ENCODE measurements around the gene ARV1.
"Not testable (repeated sequence)": the region's sequence is repeated elsewhere in the genome, so short reads cannot be mapped to it uniquely, and the experiment has no call there.

The ARV1 gene

GRCh38 chr1:230976825-230977747, 1.8 kb upstream of the ARV1 start:
- DNase-seq: no peak

- no peak for DNase-seq
Observed at GRCh38 chr1:230977761-230978490, 968 bp upstream of the ARV1 start.

GRCh38 chr1:230979389-230979716, 459 bp downstream of the ARV1 start:
- DNase-seq: no peak

GRCh38 chr1:230979952-230980351, 1.1 kb downstream of the ARV1 start:
- DNase-seq: no peak

GRCh38 chr1:230982696-230983095, 3.8 kb downstream of the ARV1 start:
- DNase-seq: no peak

- no peak for DNase-seq
Observed at GRCh38 chr1:230983811-230984210, 4.9 kb downstream of the ARV1 start.

GRCh38 chr1:230984622-230985515, 6.0 kb downstream of the ARV1 start:
- DNase-seq: not testable (repeated sequence)

- DNase-seq: no peak
Observed at GRCh38 chr1:230985711-230986110, 6.8 kb downstream of the ARV1 start.

- no peak for DNase-seq
Observed at GRCh38 chr1:230986976-230987375, 8.1 kb downstream of the ARV1 start.

GRCh38 chr1:230987448-230987847, 8.6 kb downstream of the ARV1 start:
- no peak for DNase-seq

- no peak for DNase-seq
Observed at GRCh38 chr1:230992100-230992774, 13.3 kb downstream of the ARV1 start.

- DNase-seq: no peak
Observed at GRCh38 chr1:230994860-230995259, 16.0 kb downstream of the ARV1 start.

- DNase-seq: no peak
Observed at GRCh38 chr1:231000201-231000600, 21.3 kb downstream of the ARV1 start.

- no peak for DNase-seq
Observed at GRCh38 chr1:231000639-231001038, 21.7 kb downstream of the ARV1 start.

- DNase-seq: no peak
Observed at GRCh38 chr1:231001892-231002291, 23.0 kb downstream of the ARV1 start.

- DNase-seq: not testable (repeated sequence)
Observed at GRCh38 chr1:231007535-231007934, 28.6 kb downstream of the ARV1 start.

- no peak for DNase-seq
Observed at GRCh38 chr1:231011360-231011759, 32.5 kb downstream of the ARV1 start.

GRCh38 chr1:231011963-231012362, 33.1 kb downstream of the ARV1 start:
- DNase-seq: no peak

- no peak for DNase-seq
Observed at GRCh38 chr1:231013391-231014015, 34.6 kb downstream of the ARV1 start.

GRCh38 chr1:231016234-231016633, 37.3 kb downstream of the ARV1 start:
- no peak for DNase-seq

- no peak for DNase-seq
Observed at GRCh38 chr1:231016966-231017365, 38.1 kb downstream of the ARV1 start.

GRCh38 chr1:231019711-231020110, 40.8 kb downstream of the ARV1 start:
- DNase-seq: no peak
